H1 (cell line): ENCODE data around the gene ENTREP3. TPM values are rescaled to one million over a fixed set of nuclear protein-coding genes. Genes with fewer than 3 reads are reported as not detected.

ENCODE experiments used
- CTCF ChIA-PET: fragments of 300-600 bp; sonication (Branson Sonifier 250); formaldehyde crosslinking; loops from one replicate; lab custom pipeline; 2021; ENCODE audit not compliant: partially characterized antibody; lab: Charles Lee
- POLR2A ChIA-PET: fragments of 300-600 bp; sonication (Branson Sonifier 250); formaldehyde crosslinking; loops from one replicate; lab custom pipeline; 2021; ENCODE audit warnings: inconsistent platforms; ENCODE audit not compliant: partially characterized antibody; lab: Charles Lee
- DNase-seq, 2 experiments: peaks; one replicate each; pipeline versions ENCODE4 v3.0.0 to v3.0.0-alpha.2; 2010 to 2022; ENCODE audit warnings: low spot score in 2 of 2, low read depth in 1 of 2, mixed read lengths in 1 of 2
- FAIRE-seq: peaks from 2 replicates; lab custom pipeline; 2011; peaks lifted over from hg19 to GRCh38; lab: Jason Lieb, UNC
- H2AFZ ChIP-seq: 2 replicates; pipeline ENCODE4 v1.8.1; 2012; ENCODE audit warnings: low read length, inconsistent platforms
- H2AK5ac ChIP-seq: 2 replicates; pipeline ENCODE4 v1.6.1; 2013; ENCODE audit warnings: low read depth, low read length
- H2BK120ac ChIP-seq: replicated peaks from 2 replicates; pipeline ENCODE3; 2013; ENCODE audit warnings: low read depth, low read length, inconsistent platforms
- H2BK12ac ChIP-seq: 2 replicates; pipeline ENCODE4 v1.6.1; 2013; ENCODE audit warnings: low read depth, low read length
- H2BK15ac ChIP-seq: 2 replicates; pipeline ENCODE4 v1.6.1; 2013; ENCODE audit warnings: low read length
- H2BK20ac ChIP-seq: 2 replicates; pipeline ENCODE4 v1.6.1; 2013; ENCODE audit warnings: low read length
- H2BK5ac ChIP-seq: 2 replicates; pipeline ENCODE4 v1.6.1; 2013; ENCODE audit warnings: low read depth, low read length
- H3K14ac ChIP-seq: 2 replicates; pipeline ENCODE4 v1.6.1; 2013; ENCODE audit warnings: inconsistent platforms; ENCODE audit not compliant: insufficient read length
- H3K18ac ChIP-seq: 2 replicates; pipeline ENCODE4 v1.6.1; 2013; ENCODE audit warnings: low read length; ENCODE audit errors: extremely low read depth
- H3K23ac ChIP-seq: 2 replicates; pipeline ENCODE4 v1.6.1; 2013; ENCODE audit warnings: inconsistent platforms; ENCODE audit not compliant: insufficient read length
- H3K23me2 ChIP-seq: 2 replicates; pipeline ENCODE4 v1.6.1; 2013; ENCODE audit warnings: low read depth, low read length
- H3K27ac ChIP-seq: 2 replicates; pipeline ENCODE4 v1.6.1; 2011; ENCODE audit warnings: low read depth, low read length, inconsistent platforms
- H3K27me3 ChIP-seq, 4 experiments: replicated peaks in 1 of 4; 1 replicate in 1 of 4; 2 replicates in 3 of 4; pipeline versions ENCODE4 v1.6.1 to v1.8.1; 2011 to 2013; ENCODE audit warnings: low read length in 3 of 4, mild to moderate bottlenecking in 3 of 4, inconsistent platforms in 2 of 4, mixed read lengths in 2 of 4, moderate library complexity in 1 of 4; ENCODE audit not compliant: control insufficient read depth in 3 of 4, insufficient read depth in 3 of 4; ENCODE audit errors: extremely low read depth in 1 of 4
- H3K36me3 ChIP-seq, 4 experiments: 2 replicates each; pipeline versions ENCODE4 v1.6.1 to v1.8.1; 2011 to 2013; ENCODE audit warnings: mild to moderate bottlenecking in 4 of 4, low read length in 3 of 4, moderate library complexity in 2 of 4, control low read depth in 1 of 4, inconsistent platforms in 1 of 4; ENCODE audit not compliant: insufficient read depth in 4 of 4, control insufficient read depth in 2 of 4
- H3K4ac ChIP-seq: replicated peaks from 2 replicates; pipeline ENCODE3; 2013; ENCODE audit warnings: low read length, low read depth, mixed read lengths, inconsistent platforms; ENCODE audit not compliant: insufficient read length
- H3K4me1 ChIP-seq, 4 experiments: replicated peaks in 1 of 4; 1 replicate in 1 of 4; 2 replicates in 3 of 4; pipeline versions ENCODE4 v1.6.1 to v1.8.1; 2011 to 2013; ENCODE audit warnings: low read length in 3 of 4, inconsistent platforms in 2 of 4, mixed read lengths in 1 of 4; ENCODE audit not compliant: insufficient read depth in 4 of 4, control insufficient read depth in 3 of 4
- H3K4me2 ChIP-seq, 2 experiments: 2 replicates each; pipeline versions ENCODE4 v1.6.1 to v1.8.1; 2011 to 2013; ENCODE audit warnings: low read depth in 2 of 2, low read length in 2 of 2, control low read depth in 1 of 2, inconsistent platforms in 1 of 2, mild to moderate bottlenecking in 1 of 2; ENCODE audit not compliant: insufficient read depth in 1 of 2
- H3K4me3 ChIP-seq, 4 experiments: fragments of 200-600, 300-600 bp in 1 of 4; sonication (generic), shearing (Covaris generic), sonication (Bioruptor Twin) in 1 of 4; 2 replicates each; pipeline versions ENCODE4 v1.5.1 to v1.8.1; 2011 to 2016; ENCODE audit warnings: low read length in 4 of 4, low read depth in 3 of 4, control low read depth in 2 of 4, inconsistent platforms in 2 of 4, mild to moderate bottlenecking in 2 of 4, mixed read lengths in 1 of 4, moderate library complexity in 1 of 4; ENCODE audit not compliant: insufficient read depth in 2 of 4; ENCODE audit errors: extremely low read depth in 1 of 4
- H3K56ac ChIP-seq: replicated peaks from 2 replicates; pipeline ENCODE3; 2013; ENCODE audit warnings: low read depth, mild to moderate bottlenecking, mixed read lengths, low read length, inconsistent platforms; ENCODE audit not compliant: insufficient read length
- H3K79me1 ChIP-seq: 2 replicates; pipeline ENCODE4 v1.6.1; 2013; ENCODE audit warnings: low read depth, low read length, control low read depth
- H3K79me2 ChIP-seq, 2 experiments: 2 replicates each; pipeline versions ENCODE4 v1.6.1 to v1.8.1; 2012 to 2013; ENCODE audit warnings: low read length in 2 of 2, mild to moderate bottlenecking in 2 of 2, inconsistent platforms in 1 of 2; ENCODE audit not compliant: insufficient read depth in 2 of 2, control insufficient read depth in 1 of 2
- H3K9ac ChIP-seq, 4 experiments: replicated peaks in 1 of 4; 1 replicate in 1 of 4; 2 replicates in 3 of 4; pipeline versions ENCODE4 v1.6.1 to v1.8.1; 2011 to 2013; ENCODE audit warnings: low read depth in 3 of 4, low read length in 3 of 4, control low read depth in 2 of 4, mild to moderate bottlenecking in 2 of 4, moderate library complexity in 2 of 4, inconsistent platforms in 1 of 4; ENCODE audit errors: extremely low read depth in 1 of 4
- H3K9me3 ChIP-seq, 2 experiments: 2 replicates each; pipeline versions ENCODE4 v1.6.1 to v1.8.1; 2012 to 2013; ENCODE audit warnings: mild to moderate bottlenecking in 2 of 2, moderate library complexity in 2 of 2, control low read depth in 1 of 2, inconsistent platforms in 1 of 2, low read depth in 1 of 2, low read length in 1 of 2, mixed read lengths in 1 of 2; ENCODE audit not compliant: insufficient read depth in 2 of 2
- H4K20me1 ChIP-seq, 2 experiments: replicated peaks in 1 of 2; 2 replicates each; pipeline versions ENCODE3 to v1.8.1; 2011 to 2013; ENCODE audit warnings: inconsistent platforms in 2 of 2, low read length in 2 of 2, mild to moderate bottlenecking in 1 of 2; ENCODE audit not compliant: insufficient read depth in 2 of 2, control insufficient read depth in 1 of 2
- H4K5ac ChIP-seq: 2 replicates; pipeline ENCODE4 v1.6.1; 2013; ENCODE audit warnings: low read length, low read depth, mixed read lengths, inconsistent platforms; ENCODE audit not compliant: insufficient read length
- H4K8ac ChIP-seq: 2 replicates; pipeline ENCODE4 v1.8.0; 2013; ENCODE audit warnings: mild to moderate bottlenecking, moderate library complexity, low read length, inconsistent platforms; ENCODE audit not compliant: insufficient read depth; ENCODE audit errors: extremely low read depth
- H4K91ac ChIP-seq: replicated peaks from 2 replicates; pipeline ENCODE3; 2013; ENCODE audit warnings: low read length, mixed read lengths, inconsistent platforms; ENCODE audit not compliant: insufficient read length
- BACH1 ChIP-seq: IDR thresholded peaks from 2 replicates; pipeline ENCODE4 v1.6.1; 2012; ENCODE audit warnings: low read length, improper control_type of control experiment
- EGR1 ChIP-seq: IDR thresholded peaks from 2 replicates; pipeline ENCODE4 v1.6.1; 2011; ENCODE audit warnings: low read depth, low read length, borderline replicate concordance
- EZH2 ChIP-seq: fragments of 200-600 bp; sonication (generic); IDR thresholded peaks from 2 replicates; pipeline ENCODE4 v1.7.1; 2012; ENCODE audit warnings: low read depth, mild to moderate bottlenecking, moderate library complexity, low read length, inconsistent platforms; ENCODE audit not compliant: severe bottlenecking
- RNF2 ChIP-seq: fragments of 200-900, 300-1000 bp; sonication (generic); IDR thresholded peaks from 2 replicates; pipeline ENCODE4 v1.7.1; 2016; ENCODE audit warnings: borderline replicate concordance, low read depth, mild to moderate bottlenecking, antibody characterized with exemption, low read length; ENCODE audit not compliant: poor library complexity, severe bottlenecking; ENCODE audit errors: missing control alignments
- SAP30 ChIP-seq: fragments of 300-600 bp; sonication (generic); IDR thresholded peaks from 2 replicates; pipeline ENCODE4 v1.7.1; 2012; ENCODE audit warnings: low read length, moderate library complexity, mild to moderate bottlenecking, inconsistent platforms; ENCODE audit not compliant: insufficient read depth, insufficient replicate concordance
- SUZ12 ChIP-seq: fragments of 200-600 bp; sonication (generic); IDR thresholded peaks from 2 replicates; pipeline ENCODE4 v1.6.1; 2012; ENCODE audit warnings: mild to moderate bottlenecking, inconsistent platforms, low read length, moderate library complexity, mixed read lengths
- WGBS, 2 experiments: shearing (Covaris generic) in 1 of 2; methylation state at CpG; one replicate each; pipeline versions ENCODE4 v1.1.6 to v1.1.7; 2013 to 2015; ENCODE audit warnings: low lambda C conversion rate in 2 of 2, mixed read lengths in 2 of 2, inconsistent platforms in 1 of 2, low coverage in 1 of 2, missing lambda C conversion rate in 1 of 2; ENCODE audit not compliant: insufficient replicate concordance in 2 of 2, insufficient coverage in 1 of 2, insufficient read length in 1 of 2; ENCODE audit errors: extremely low coverage in 1 of 2, missing lambda C conversion rate in 1 of 2; 5-methylcytosine and 5-hydroxymethylcytosine counted together
- polyA plus RNA-seq, 7 experiments: library from polyadenylated mRNA; depleted of rRNA in 3 of 7; stranded (reverse) in 5 of 7; unstranded in 2 of 7; fragments of >200 nt in 5 of 7; fragments of 200-250 nt in 2 of 7; gene quantifications; 1 replicate in 5 of 7; 2 replicates in 1 of 7; 4 replicates in 1 of 7; pipeline versions ENCODE4 v1.2.1 to v1.2.3, GENCODE V29; 2011 to 2013; ENCODE audit warnings: missing spikeins in 2 of 7, mixed read lengths in 2 of 7
- total RNA-seq: library from RNA; stranded (reverse); fragmentation: NEBNext Ultra II Directional; extraction: Animal tissue kit (Norgen Biotek cat#: 25700); gene quantifications from 2 replicates; pipeline ENCODE4 v1.2.1, GENCODE V29; 2021
- TF ChIP-seq, protein P1 (sequence below): IDR thresholded peaks from 2 replicates; pipeline ENCODE4 v1.6.1; 2012; ENCODE audit warnings: inconsistent platforms

ENTREP3 gene
- total and polyA plus RNA-seq, 2 of the 8 experiments (the other 6 are each of a cell fraction or from before 2014, with no cell fraction given): 22.8 to 52.2 TPM

- Histone ChIP-seq H3K23me2 (peaks cover 5% of the 10 kb centered on the region; the same call in 1 of the 2 replicates), H3K27me3 (peaks cover 0 to 23% (median 14%) of the 10 kb centered on the region in 4 experiments; a peak in 5 of 7 replicates), H3K4me1 (peaks cover 3 to 23% (median 10%) of the 10 kb centered on the region in 4 experiments; a peak in 6 of 7 replicates), H2BK20ac (0 out of 2 replicates have a peak overlapping the region, but pooled peaks have one; percentile 32), H3K79me2 (no peaks in the 10 kb centered on the region), H4K91ac (peak overlapping the region; percentile 34), H2BK120ac (no peak overlapping the region), H3K4me2 (peak overlapping the region; percentile 88 to 95), H2BK15ac (peak overlapping the region; percentile 88; the same call in 1 of the 2 replicates), H3K14ac (no peak overlapping the region), H2BK12ac (peak overlapping the region; percentile 93; the same call in 1 of the 2 replicates), H2BK5ac (peak overlapping the region; percentile 52; the same call in 1 of the 2 replicates), H3K56ac (no peak overlapping the region), H3K23ac (no peak overlapping the region), H4K5ac (no peak overlapping the region), H4K8ac (peak overlapping the region; percentile 89), H3K27ac (no peak overlapping the region), H3K4ac (no peak overlapping the region), H3K18ac (peak overlapping the region; percentile 71), H3K9me3 (no peaks in the 10 kb centered on the region), H3K4me3 (peak overlapping the region; percentile 52 to 89 (median 84)), H2AK5ac (peak overlapping the region; percentile 28; the same call in 1 of the 2 replicates), H4K20me1 (no peaks in the 10 kb centered on the region), H2AFZ (peak overlapping the region; percentile 91), H3K79me1 (no peaks in the 10 kb centered on the region), H3K36me3 (no peaks in the 10 kb centered on the region), H3K9ac (peak overlapping the region in 3 of 4 experiments; percentile 1 to 26 (median 25); a peak in 3 of 7 replicates)
- WGBS, 2 experiments: 40% methylated on average over 46 of the region's 46 CpGs; no CpG with 5 or more reads in 1 of the 2 experiments
- TF ChIP-seq EZH2: peak; percentile 57
- TF ChIP-seq RNF2: peak; percentile 14
- TF ChIP-seq SUZ12: peak; percentile 27; the same call in 1 of the 2 replicates
- TF ChIP-seq, protein P1, sequence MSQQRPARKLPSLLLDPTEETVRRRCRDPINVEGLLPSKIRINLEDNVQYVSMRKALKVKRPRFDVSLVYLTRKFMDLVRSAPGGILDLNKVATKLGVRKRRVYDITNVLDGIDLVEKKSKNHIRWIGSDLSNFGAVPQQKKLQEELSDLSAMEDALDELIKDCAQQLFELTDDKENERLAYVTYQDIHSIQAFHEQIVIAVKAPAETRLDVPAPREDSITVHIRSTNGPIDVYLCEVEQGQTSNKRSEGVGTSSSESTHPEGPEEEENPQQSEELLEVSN: peak; percentile 43
- no peak for TF ChIP-seq BACH1
- TF ChIP-seq SAP30: peak; percentile 20
- TF ChIP-seq EGR1: no peak
- FAIRE-seq (no peak), DNase-seq (peak in 1 of 2 experiments; percentile 57)
- CTCF ChIA-PET: interaction anchor here (0.8 to 5.3 kb wide), 6 partner anchors 9 to 43 kb away, joined by 3 to 29 read pairs (median 4); partner anchors contain the start of gene FDPS
- POLR2A ChIA-PET: interaction anchor here (0.7 to 1.7 kb wide), 10 partner anchors 12 to 86 kb away, joined by 3 to 7 read pairs (median 4); partner anchors contain the start of genes CLK2, ENTREP3, FDPS and MTX1
Measured at GRCh38 chr1:155294520-155295182, 39.4 kb upstream of the ENTREP3 start.
